COLO829 (cell line): ENCODE data around the gene PERM1.

Source experiments
- DNase-seq: peaks from one replicate; pipeline ENCODE4 v3.0.0; 2012; ENCODE audit warnings: low spot score

The PERM1 gene

GRCh38 chr1:934991-935750, 46.7 kb downstream of the PERM1 start:
- no peak for DNase-seq

DNA sequence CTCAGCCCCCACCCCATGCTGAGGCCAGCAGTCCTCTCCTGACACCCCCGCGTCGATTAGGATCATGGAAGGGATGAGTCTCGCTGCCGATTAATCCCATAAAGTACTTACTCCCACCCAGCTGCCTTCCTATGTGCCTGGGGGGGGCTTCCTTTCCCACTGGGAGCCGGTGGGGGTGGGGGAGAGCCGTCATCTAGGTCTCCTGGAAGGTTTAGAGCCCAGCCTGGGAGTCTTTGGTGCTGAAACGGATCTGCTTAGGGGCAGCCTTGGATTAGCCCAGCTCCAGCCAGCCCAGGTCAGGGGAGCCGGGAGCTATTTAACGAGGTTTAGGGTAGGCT, 48.3 kb downstream of the PERM1 start:
- no peak for DNase-seq

DNA sequence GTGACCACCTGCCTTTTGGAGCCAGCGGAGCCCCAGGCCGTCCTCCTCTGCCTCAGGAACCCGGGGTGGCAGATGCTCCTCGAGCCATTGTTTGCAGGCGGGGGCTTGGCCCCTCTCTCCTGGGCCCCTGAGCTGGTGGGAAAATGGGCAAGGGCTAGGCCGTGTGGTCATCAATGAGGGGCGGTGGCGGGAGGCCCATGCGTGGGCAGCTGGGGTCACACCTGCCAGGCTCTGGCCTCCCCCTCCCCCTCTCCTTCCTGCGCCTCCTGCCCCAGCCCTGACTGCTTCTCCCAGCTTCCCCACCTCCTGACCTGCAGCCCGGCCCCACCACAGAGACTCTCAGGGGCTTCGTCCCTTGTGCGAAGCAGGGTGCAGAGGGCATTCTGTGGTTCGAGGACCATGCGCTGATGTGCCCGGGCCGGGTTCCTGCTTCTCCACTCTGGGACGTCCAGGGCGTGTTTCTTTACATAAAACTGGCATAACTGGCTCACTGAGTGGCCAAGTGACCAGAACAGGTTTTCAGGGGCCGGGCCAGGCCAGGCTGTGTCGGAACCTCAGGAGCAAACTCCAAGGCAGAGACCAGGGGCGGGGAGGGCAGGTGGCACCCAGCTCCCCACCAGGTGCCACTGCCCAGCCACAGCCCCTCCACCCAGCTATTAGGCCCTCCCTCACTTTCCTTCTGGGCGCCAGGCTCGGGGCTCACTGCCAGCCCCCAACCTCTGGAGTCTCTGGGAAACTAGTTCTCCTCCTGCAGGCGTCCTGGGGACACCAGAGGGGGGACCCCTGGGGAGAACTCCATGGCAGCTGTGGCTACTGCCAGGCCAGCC, 48.9 kb downstream of the PERM1 start:
- no peak for DNase-seq

- no peak for DNase-seq
Observed at GRCh38 chr1:932173-932510, 49.8 kb downstream of the PERM1 start.

DNA sequence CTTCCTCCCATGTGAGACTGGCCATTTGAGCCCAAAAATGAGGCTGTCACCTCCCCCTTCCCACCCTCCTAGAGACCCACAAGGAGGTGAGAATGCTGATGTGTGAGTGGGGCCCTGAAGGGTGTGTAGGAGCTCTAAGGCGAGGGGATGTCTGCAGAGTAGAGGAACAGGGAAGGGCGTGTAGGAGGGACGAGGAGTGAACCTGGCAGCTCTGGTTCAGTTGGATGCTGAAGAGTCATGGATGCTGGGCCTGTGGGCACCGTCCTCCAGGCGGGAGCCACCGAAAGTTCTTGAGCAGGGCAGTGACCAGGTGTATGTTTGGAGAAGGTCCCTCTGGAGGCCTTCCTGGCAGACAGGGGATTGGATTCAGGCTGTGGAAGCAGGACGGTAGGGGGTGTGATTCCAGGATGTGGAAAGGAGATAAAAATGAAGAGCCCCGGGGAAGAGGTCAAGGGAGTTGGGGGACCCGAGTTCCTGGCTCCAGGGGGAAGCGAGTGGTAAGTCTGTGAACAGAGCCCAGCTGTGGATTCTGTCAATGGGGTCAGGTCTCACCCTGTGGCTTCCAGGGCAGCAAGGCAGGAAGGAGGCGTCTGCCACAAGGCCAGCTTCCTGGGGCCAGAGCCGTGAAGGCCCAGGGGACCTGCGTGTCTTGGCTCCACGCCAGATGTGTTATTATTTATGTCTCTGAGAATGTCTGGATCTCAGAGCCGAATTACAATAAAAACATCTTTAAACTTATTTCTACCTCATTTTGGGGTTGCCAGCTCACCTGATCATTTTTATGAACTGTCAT, 50.3 kb downstream of the PERM1 start:
- no peak for DNase-seq

- no peak for DNase-seq
Observed at GRCh38 chr1:930633-931138, 51.2 kb downstream of the PERM1 start.

DNA sequence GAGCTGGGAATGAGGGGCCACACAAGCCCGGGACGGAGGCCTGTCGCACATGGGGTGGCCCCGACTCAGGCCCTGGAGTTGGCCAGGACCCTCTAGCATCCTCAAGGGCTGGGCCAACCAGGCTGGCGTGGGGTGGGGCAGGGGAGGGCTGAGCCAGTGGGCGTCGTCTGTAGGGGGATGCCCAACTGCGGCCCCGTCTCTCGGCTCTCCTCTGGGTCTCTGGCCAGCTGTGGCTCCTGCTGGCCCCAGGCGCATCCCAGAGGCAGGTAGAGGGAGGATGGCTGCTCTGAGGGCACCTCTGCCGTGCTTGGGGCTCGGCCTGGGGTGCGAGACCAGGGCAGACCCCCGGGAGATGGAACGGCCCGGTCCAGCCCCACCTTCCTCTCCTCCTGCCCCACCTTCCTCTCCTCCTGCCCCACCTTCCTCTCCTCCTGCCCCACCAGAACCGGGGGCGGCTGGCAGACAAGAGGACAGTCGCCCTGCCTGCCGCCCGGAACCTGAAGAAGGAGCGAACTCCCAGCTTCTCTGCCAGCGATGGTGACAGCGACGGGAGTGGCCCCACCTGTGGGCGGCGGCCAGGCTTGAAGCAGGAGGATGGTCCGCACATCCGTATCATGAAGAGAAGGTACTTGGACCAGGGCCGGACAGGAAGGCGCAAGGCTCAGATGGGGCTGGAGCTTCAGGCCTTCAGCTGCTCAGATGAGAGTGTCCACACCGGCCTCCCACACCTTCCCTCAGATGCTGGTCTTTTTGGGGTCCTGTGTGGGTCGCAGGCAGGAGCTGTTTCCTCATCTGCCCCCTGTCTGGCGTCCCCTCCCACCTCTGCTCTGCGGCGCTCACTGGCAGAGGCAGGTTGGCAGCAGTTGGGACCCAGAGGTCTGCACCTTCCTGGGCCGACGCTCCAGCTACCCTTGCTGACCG, 51.9 kb downstream of the PERM1 start:
- DNase-seq, result no peak

DNA sequence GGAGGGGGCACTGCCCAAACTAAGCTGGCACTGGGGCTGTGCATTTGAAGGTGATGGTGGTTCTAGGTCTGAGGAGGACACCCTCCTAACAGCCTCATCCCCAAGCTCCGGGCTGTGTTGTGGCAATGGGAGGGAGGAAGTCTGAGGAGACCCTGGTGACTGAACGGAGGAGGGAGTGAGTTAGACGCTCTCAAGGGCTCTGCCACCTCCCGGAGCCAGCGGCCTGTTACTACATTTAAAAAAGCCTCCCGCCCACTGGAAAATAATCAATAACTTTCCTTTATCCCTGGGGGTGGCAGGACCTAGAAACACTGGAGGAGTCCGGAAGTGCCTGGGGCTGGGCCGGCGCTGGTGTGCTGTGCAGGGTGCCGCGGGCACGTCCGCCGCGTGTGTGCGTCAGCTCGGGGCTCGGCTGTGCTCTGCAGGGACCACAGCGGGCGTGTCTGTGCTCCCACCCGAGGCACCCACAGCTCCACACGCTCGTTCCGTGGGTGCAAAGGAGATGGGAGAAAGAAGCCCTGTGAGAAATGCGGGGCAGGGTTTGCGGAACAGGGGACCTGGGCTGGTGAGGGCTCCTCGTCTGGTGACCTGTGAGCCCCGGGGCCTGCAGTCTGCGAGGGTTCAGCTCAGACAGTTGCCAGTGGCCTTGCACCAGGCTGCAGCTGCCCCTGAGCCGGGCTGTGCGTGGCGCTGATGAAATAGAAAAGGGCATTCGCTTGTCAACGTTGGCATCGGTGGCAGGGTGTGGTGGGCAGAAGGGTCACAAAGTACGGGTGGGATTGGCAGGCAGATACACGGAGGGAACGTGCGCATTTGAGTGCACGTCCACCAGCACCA, 52.9 kb downstream of the PERM1 start:
- no peak for DNase-seq

- no peak for DNase-seq
Observed at GRCh38 chr1:927748-928147, 54.1 kb downstream of the PERM1 start.

DNA sequence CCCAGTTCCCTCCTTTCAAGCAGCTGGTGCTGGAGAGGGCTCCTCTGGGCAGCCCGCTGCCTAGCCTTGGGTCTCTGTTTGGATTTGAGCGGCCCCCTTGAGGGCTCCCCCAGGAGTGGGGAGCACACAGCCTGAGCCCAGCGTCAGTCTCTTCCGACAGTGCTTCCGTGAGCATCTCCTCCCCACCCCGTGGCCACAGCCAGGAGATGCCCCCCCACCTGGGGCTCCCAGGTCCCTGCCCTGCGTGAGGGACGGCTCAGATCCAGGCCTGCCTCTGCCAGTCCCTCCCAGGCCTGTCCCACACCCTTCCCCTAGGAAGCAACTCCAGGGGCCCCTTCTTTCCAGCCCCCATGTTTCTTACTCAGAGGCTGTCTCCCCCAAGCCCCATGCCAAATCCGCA, 54.7 kb downstream of the PERM1 start:
- DNase-seq, result no peak

GRCh38 chr1:925561-926421, 56.1 kb downstream of the PERM1 start:
- no peak for DNase-seq
